DMS 273 (cell line): Measurements from ENCODE around the gene PPM1E.
"Not testable (repeated sequence)": the region's sequence is repeated elsewhere in the genome, so short reads cannot be mapped to it uniquely, and the experiment has no call there.

Source experiments
- DNase-seq: peaks from one replicate; lab custom pipeline; 2025; ENCODE audit not compliant: unreplicated experiment; lab: John Stamatoyannopoulos, UW

Gene PPM1E

GRCh38 chr17:58755577-58756245 lies at the start of gene PPM1E:
Gene PPM1E (plus strand): TSS chr17:58755854.
- DNase-seq: peak; percentile 97

GRCh38 chr17:58706351-58707140 lies 49.1 kb upstream of the PPM1E start:
- no peak for DNase-seq

GRCh38 chr17:58710948-58711552 lies 44.6 kb upstream of the PPM1E start:
- peak; percentile 83 for DNase-seq

GRCh38 chr17:58722274-58722673 lies 33.4 kb upstream of the PPM1E start:
- no peak for DNase-seq

GRCh38 chr17:58722696-58723095 lies 33.0 kb upstream of the PPM1E start:
- DNase-seq: no peak

GRCh38 chr17:58728798-58729197 lies 26.9 kb upstream of the PPM1E start:
- peak; percentile 7 for DNase-seq

GRCh38 chr17:58730937-58731336 lies 24.7 kb upstream of the PPM1E start:
- no peak for DNase-seq

GRCh38 chr17:58734040-58734439 lies 21.6 kb upstream of the PPM1E start:
- DNase-seq: no peak

- DNase-seq: no peak
These were observed 20.8 kb upstream of the PPM1E start for GRCh38 chr17:58734811-58735210.

- no peak for DNase-seq
These were observed 14.5 kb upstream of the PPM1E start for GRCh38 chr17:58741121-58741625.

- DNase-seq: no peak
These were observed 8.0 kb upstream of the PPM1E start for GRCh38 chr17:58747674-58748073.

GRCh38 chr17:58749627-58750026 lies 6.0 kb upstream of the PPM1E start:
- DNase-seq: not testable (repeated sequence)

- no peak for DNase-seq
These were observed 2.6 kb upstream of the PPM1E start for GRCh38 chr17:58753026-58753425.

- DNase-seq: no peak
These were observed 431 bp upstream of the PPM1E start for GRCh38 chr17:58755269-58755576.

GRCh38 chr17:58756246-58757161 lies 850 bp downstream of the PPM1E start:
- DNase-seq: peak; percentile 71

- peak; percentile 32 for DNase-seq
These were observed 1.5 kb downstream of the PPM1E start for GRCh38 chr17:58757162-58757613.

- DNase-seq: no peak
These were observed 3.2 kb downstream of the PPM1E start for GRCh38 chr17:58758890-58759289.

- DNase-seq: peak; percentile 50
These were observed 3.9 kb downstream of the PPM1E start for GRCh38 chr17:58759522-58759921.

GRCh38 chr17:58760248-58760647 lies 4.6 kb downstream of the PPM1E start:
- no peak for DNase-seq

- no peak for DNase-seq
These were observed 7.6 kb downstream of the PPM1E start for GRCh38 chr17:58763263-58763662.

- DNase-seq: no peak
These were observed 8.7 kb downstream of the PPM1E start for GRCh38 chr17:58764373-58764772.
